Astrocyte (in vitro differentiated cells and primary cell): ENCODE data around the gene RFX4. TPM values are rescaled to one million over a fixed set of nuclear protein-coding genes. Genes with fewer than 3 reads are reported as not detected.

ENCODE experiments used
- DNase-seq: peaks from one replicate; pipeline ENCODE4 v3.0.0-alpha.2; 2010; ENCODE audit warnings: low read depth
- FAIRE-seq: peaks from 2 replicates; lab custom pipeline; 2011; peaks lifted over from hg19 to GRCh38; lab: Jason Lieb, UNC
- H2AFZ ChIP-seq: 2 replicates; pipeline ENCODE4 v1.6.0; 2012; ENCODE audit warnings: low read depth, low read length, inconsistent platforms
- H3K27ac ChIP-seq: 2 replicates; pipeline ENCODE4 v1.5.1; 2011; ENCODE audit warnings: low read depth, low read length, inconsistent platforms
- H3K27me3 ChIP-seq: 2 replicates; pipeline ENCODE4 v1.6.0; 2011; ENCODE audit warnings: low read length, inconsistent platforms; ENCODE audit not compliant: insufficient read depth
- H3K36me3 ChIP-seq: 2 replicates; pipeline ENCODE4 v1.5.1; 2011; ENCODE audit warnings: low read length, inconsistent platforms; ENCODE audit not compliant: insufficient read depth
- H3K4me1 ChIP-seq: 2 replicates; pipeline ENCODE4 v1.5.1; 2011; ENCODE audit warnings: low read length, inconsistent platforms; ENCODE audit not compliant: insufficient read depth
- H3K4me2 ChIP-seq: 2 replicates; pipeline ENCODE4 v1.6.0; 2012; ENCODE audit warnings: low read length, inconsistent platforms
- H3K4me3 ChIP-seq: 2 replicates; pipeline ENCODE4 v1.5.1; 2011; ENCODE audit warnings: low read depth, mild to moderate bottlenecking, low read length, inconsistent platforms; ENCODE audit not compliant: insufficient read depth
- H3K79me2 ChIP-seq: 2 replicates; pipeline ENCODE4 v1.6.0; 2012; ENCODE audit warnings: mild to moderate bottlenecking, low read length, inconsistent platforms; ENCODE audit not compliant: insufficient read depth
- H3K9ac ChIP-seq: 2 replicates; pipeline ENCODE4 v1.6.0; 2012; ENCODE audit warnings: mild to moderate bottlenecking, low read length, inconsistent platforms
- H3K9me3 ChIP-seq: 2 replicates; pipeline ENCODE4 v1.5.1; 2012; ENCODE audit warnings: low read depth, mild to moderate bottlenecking, low read length, inconsistent platforms; ENCODE audit not compliant: insufficient read depth
- H4K20me1 ChIP-seq: 2 replicates; pipeline ENCODE4 v1.6.0; 2012; ENCODE audit warnings: low read length, inconsistent platforms; ENCODE audit not compliant: insufficient read depth
- H3K27ac Mint-ChIP-seq: one replicate; pipeline ENCODE4 v1.8.0; 2021; ENCODE audit warnings: mild to moderate bottlenecking, mixed read lengths; ENCODE audit not compliant: unreplicated experiment
- H3K27me3 Mint-ChIP-seq: one replicate; pipeline ENCODE4 v1.8.0; 2021; ENCODE audit warnings: low read depth, mixed read lengths; ENCODE audit not compliant: unreplicated experiment
- H3K36me3 Mint-ChIP-seq: one replicate; pipeline ENCODE4 v1.8.0; 2021; ENCODE audit warnings: low read depth, mixed read lengths; ENCODE audit not compliant: unreplicated experiment
- H3K4me1 Mint-ChIP-seq: one replicate; pipeline ENCODE4 v1.8.0; 2021; ENCODE audit warnings: low read depth, mixed read lengths; ENCODE audit not compliant: unreplicated experiment
- H3K4me3 Mint-ChIP-seq: one replicate; pipeline ENCODE4 v1.8.0; 2021; ENCODE audit warnings: mild to moderate bottlenecking, moderate library complexity, mixed read lengths; ENCODE audit not compliant: unreplicated experiment
- H3K9me3 Mint-ChIP-seq: one replicate; pipeline ENCODE4 v1.8.0; 2021; ENCODE audit warnings: mild to moderate bottlenecking, mixed read lengths; ENCODE audit not compliant: unreplicated experiment
- CTCF ChIP-seq: IDR thresholded peaks from 2 replicates; pipeline ENCODE4 v1.5.1; 2011; ENCODE audit warnings: low read depth, mild to moderate bottlenecking, inconsistent platforms, low read length, moderate library complexity; ENCODE audit not compliant: insufficient read depth
- EZH2 ChIP-seq: IDR thresholded peaks from 2 replicates; pipeline ENCODE4 v1.6.1; 2012; ENCODE audit warnings: mild to moderate bottlenecking, low read length, inconsistent platforms; ENCODE audit not compliant: insufficient read depth
- total RNA-seq: library from RNA; stranded (reverse); gene quantifications from 2 replicates; pipeline ENCODE4 v1.2.1, GENCODE V29; 2021

The RFX4 gene
- total RNA-seq, 1 donor from 2014 or later: 0.07 TPM

GRCh38 chr12:106754331-106754730 lies 171.5 kb downstream of the RFX4 start:
- Histone ChIP-seq H3K4me3 (no peak overlapping the region), H3K27me3 (no peaks in the 10 kb centered on the region), H3K4me2 (no peak overlapping the region), H3K79me2 (no peaks in the 10 kb centered on the region), H3K9me3 (no peaks in the 10 kb centered on the region), H3K36me3 (no peaks in the 10 kb centered on the region), H3K4me1 (no peaks in the 10 kb centered on the region), H2AFZ (no peak overlapping the region), H3K27ac (no peak overlapping the region), H4K20me1 (no peaks in the 10 kb centered on the region), H3K9ac (no peak overlapping the region)
- no peak for TF ChIP-seq EZH2
- TF ChIP-seq CTCF: no peak
- Mint-ChIP-seq H3K27me3 (peaks cover 3% of the 10 kb centered on the region), H3K4me3 (no peak overlapping the region), H3K4me1 (peaks cover 2% of the 10 kb centered on the region), H3K27ac (no peak overlapping the region), H3K36me3 (no peaks in the 10 kb centered on the region), H3K9me3 (peaks cover 7% of the 10 kb centered on the region)
- FAIRE-seq (no peak), DNase-seq (no peak)

- Histone ChIP-seq H3K27me3 (no peaks in the 10 kb centered on the region), H3K79me2 (no peaks in the 10 kb centered on the region), H2AFZ (no peak overlapping the region), H3K4me2 (no peak overlapping the region), H3K27ac (no peak overlapping the region), H4K20me1 (no peaks in the 10 kb centered on the region), H3K9ac (no peak overlapping the region), H3K9me3 (no peaks in the 10 kb centered on the region), H3K4me1 (no peaks in the 10 kb centered on the region), H3K36me3 (no peaks in the 10 kb centered on the region), H3K4me3 (no peak overlapping the region)
- peaks cover 10% of the 10 kb centered on the region for H3K4me1 Mint-ChIP-seq
- no peak overlapping the region for H3K4me3 Mint-ChIP-seq
- H3K9me3 Mint-ChIP-seq: peaks cover 7% of the 10 kb centered on the region
- DNase-seq: no peak
- no peak for TF ChIP-seq CTCF
- no peak for TF ChIP-seq EZH2
- H3K27ac Mint-ChIP-seq: no peak overlapping the region
- FAIRE-seq: no peak
- H3K36me3 Mint-ChIP-seq: no peaks in the 10 kb centered on the region
- H3K27me3 Mint-ChIP-seq: peaks cover 3% of the 10 kb centered on the region
These were observed 175.0 kb downstream of the RFX4 start for GRCh38 chr12:106757623-106758348.

- Mint-ChIP-seq H3K4me1 (peaks cover 10% of the 10 kb centered on the region), H3K4me3 (no peak overlapping the region), H3K27ac (no peak overlapping the region), H3K36me3 (no peaks in the 10 kb centered on the region), H3K9me3 (peaks cover 4% of the 10 kb centered on the region), H3K27me3 (peaks cover 3% of the 10 kb centered on the region)
- H3K36me3 ChIP-seq: no peaks in the 10 kb centered on the region
- no peaks in the 10 kb centered on the region for H3K9me3 ChIP-seq
- H3K9ac ChIP-seq: no peak overlapping the region
- no peak overlapping the region for H3K4me3 ChIP-seq
- no peaks in the 10 kb centered on the region for H3K27me3 ChIP-seq
- DNase-seq (no peak), FAIRE-seq (no peak)
- H2AFZ ChIP-seq: no peak overlapping the region
- H3K4me2 ChIP-seq: no peak overlapping the region
- no peaks in the 10 kb centered on the region for H3K4me1 ChIP-seq
- no peaks in the 10 kb centered on the region for H3K79me2 ChIP-seq
- no peak overlapping the region for H3K27ac ChIP-seq
- H4K20me1 ChIP-seq: no peaks in the 10 kb centered on the region
- TF ChIP-seq EZH2 (no peak), CTCF (no peak)
These were observed 175.7 kb downstream of the RFX4 start for GRCh38 chr12:106758349-106759110.
